ENCODE data around the gene FCER1G.
"Not testable (repeated sequence)": the region's sequence is repeated elsewhere in the genome, so short reads cannot be mapped to it uniquely, and the experiment has no call there.

Gene FCER1G

DNA sequence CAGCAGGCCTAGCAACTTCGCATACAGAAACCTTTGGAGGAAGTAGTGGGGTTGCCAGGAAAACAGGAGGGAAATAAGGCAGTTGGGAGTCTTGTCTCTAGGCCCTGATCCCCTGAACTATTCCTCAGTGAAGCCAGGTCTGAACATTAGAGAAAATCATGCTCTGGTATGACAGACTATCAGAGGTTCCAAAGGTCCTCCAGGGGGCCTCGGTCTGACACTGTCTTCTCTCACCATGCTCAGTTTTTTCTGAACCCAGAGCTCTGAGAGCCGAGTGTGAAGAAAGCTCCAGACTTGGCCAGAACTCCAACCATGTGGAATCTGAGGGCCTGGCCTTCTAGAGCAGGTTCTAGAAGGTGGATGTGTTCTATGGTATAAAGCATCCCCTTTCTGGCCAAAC, 14.8 kb downstream of the FCER1G start:
- DNase-seq (ENCODE audit: low read depth in 2 of 2), result no peak

DNA sequence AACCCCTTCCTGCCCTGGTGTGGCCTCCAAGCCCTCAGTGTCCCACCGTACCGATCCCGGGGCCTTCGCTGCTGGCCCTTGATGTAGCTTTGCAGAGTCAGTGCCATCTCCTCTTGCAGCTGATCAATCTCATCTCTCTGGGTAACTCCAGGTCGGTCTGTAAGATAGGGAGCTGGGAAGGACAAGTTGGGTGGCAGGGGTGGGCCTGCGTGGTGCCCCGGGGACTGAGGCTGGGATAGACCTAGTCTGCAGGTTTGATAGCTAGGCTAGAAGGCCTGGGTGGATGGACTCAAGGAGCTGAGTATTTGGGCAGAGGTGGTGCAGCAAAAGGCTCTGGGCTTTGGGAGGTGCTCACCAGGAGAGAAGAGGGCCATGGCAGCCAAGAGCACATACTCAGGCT, 15.7 kb downstream of the FCER1G start:
- DNase-seq (ENCODE audit: low read depth in 2 of 2), result no peak

DNA sequence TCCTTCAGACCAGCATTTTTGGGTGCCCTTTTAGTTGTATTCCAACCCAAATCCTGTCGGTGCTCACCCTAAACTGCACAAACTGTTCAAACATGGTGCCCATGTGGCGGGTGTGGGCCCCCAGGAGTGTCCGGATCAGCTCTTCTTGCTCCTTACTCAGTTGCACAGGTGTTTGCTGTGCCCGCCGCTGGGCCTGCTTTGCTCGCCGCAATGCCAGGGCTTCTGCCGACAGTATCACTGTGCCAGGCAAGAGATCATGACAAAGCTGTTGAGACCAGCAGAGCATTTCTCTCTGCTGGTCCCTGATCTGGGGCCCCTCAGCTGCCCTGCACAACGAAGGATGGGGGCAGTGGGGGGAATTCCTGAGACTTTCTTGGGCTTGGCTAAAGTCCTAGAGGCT, 18.0 kb downstream of the FCER1G start:
- no peak for DNase-seq (ENCODE audit: low read depth in 2 of 2)

DNA sequence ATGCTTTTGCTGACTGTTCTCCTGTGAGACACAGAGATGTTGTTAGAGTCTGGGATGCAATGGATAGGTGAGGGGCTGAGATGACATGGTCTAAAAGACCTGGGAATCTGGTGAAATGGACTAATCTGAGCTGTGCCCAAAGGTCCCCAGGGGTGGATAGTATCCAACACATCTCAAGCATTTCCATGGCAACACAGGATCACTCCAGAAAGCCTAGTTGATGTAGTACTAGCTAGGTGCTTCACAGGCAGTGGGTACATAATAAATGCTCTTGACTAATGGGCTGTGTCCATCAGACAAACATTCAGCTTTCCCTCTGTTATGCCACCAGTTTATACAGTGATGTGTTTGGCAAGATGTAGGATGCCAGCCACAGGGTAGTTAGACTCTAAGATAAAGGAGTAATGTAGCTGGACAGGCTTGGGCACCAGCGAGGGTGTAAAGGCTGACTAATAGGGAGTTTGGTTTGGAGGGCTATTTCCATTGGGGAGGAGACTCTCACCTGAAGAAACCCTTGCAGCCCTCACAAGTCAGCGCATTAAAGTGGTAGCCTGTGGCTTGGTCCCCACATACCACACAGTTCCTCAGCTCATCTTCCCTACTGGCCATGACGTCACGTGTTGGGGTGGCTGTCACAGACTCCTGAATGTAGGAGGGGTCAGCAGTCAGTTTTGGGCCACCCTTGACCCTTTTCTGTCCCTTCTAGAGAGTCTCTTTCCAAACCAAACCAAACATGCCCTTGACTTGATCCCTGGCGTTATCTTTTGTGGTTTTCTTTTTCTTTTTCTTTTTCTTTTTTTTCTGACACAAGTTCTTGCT, 21.1 kb downstream of the FCER1G start:
- no peak for DNase-seq (ENCODE audit: low read depth in 2 of 2)

DNA sequence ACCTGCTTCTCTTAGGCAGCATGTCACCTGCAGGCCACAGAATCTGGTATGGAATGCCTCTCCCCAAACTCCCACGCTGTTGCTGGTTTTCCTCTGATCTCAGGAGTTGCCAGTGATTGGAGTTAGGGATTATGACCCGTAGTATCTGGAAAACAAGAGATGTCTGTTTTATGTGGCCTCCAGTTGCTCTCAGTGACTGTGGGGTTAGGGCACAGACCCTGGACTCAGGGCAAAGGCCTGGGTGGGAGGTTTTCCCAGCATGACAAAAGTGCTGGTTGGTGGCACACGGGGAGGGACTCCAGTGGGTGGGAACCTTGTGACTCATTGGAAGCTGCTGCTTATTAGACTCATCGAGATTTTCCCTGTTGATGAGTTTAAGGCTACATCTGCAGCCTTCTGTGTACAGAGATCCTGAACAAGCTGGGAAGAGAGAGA, 23.0 kb downstream of the FCER1G start, which contains the start of gene NR1I3:
Gene NR1I3 (minus strand): TSS at position 165 of the 435 bp plus-strand sequence. CDS start 1,638 bp downstream, outside the sequence.
- no peak for DNase-seq (ENCODE audit: low read depth in 2 of 2)

DNA sequence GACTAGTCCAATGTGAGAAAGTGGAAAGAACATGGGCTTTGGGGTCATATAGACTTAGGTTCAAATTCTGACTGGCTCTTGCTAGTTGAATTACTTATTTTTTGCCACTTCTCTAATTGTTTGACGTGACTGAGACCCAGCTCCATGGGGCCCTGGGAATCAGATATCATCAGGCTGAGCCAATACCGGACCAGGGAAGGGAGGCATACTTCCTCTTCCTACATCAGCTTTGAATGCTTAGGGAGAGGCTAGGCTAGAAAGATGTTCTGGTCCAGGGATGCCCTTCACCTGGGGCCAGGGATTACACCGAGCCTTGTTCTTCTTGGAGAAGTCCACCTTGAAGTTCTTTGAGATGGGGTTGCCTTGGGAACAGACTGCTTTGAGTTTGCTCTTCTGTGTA, 26.6 kb downstream of the FCER1G start:
- no peak for DNase-seq (ENCODE audit: low read depth in 2 of 2)

DNA sequence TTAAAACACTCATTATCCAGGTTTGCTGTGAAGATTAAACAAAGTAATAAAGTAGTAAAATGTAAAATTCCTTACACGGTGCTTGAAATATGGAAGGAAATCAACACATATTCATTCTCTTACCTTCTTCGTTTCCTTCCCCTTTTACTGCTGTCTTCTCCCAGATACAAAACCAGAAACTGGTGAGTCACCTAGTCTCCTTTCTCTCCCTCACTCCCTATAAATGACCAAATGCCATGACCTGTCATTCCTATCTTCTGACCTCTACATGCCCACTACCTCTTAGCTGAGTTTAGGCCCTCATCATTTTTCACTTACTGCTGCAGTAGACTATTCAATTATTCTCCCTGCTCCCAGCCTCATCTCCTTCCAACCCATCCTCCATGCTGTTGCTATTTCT, 27.2 kb downstream of the FCER1G start:
- no peak for DNase-seq (ENCODE audit: low read depth in 2 of 2)

DNA sequence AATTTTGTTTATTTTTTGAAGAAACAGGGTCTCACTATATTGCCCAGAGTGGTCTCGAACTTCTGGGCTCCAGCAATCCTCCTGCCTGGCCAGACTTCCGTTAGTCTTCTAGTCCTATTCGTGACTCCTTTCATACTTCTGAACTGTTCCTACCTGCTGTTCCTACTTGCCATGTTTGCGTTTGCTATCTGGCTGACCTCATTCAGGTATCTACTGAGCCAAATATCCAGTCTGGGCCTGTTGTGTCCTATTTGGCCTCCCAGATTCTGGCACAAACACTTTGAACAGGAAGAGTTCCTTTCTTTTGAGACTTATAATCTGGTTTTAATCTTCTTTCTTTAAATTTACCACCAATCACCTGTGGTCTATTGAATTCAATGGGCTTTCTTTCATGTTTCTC, 29.8 kb downstream of the FCER1G start:
- DNase-seq (ENCODE audit: low read depth in 2 of 2), result no peak

DNA sequence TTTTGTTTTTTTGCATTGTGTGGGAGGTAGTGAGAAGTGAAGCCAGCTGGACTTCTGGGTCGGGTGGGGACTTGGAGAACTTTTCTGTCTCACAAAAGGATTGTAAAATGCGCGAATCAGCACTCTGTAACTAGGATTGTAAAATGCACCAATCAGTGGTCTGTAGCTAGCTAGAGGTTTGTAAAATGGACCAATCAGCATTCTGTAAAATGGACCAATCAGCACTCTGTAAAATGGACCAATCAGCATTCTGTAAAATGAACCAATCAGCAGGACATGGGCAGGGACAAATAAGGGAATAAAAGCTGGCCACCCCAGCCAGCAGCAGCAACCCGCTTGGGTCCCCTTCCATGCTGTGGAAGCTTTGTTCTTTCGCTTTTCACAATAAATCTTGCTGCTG, 35.0 kb downstream of the FCER1G start:
- not testable (repeated sequence) for DNase-seq (ENCODE audit: low read depth in 2 of 2)

DNA sequence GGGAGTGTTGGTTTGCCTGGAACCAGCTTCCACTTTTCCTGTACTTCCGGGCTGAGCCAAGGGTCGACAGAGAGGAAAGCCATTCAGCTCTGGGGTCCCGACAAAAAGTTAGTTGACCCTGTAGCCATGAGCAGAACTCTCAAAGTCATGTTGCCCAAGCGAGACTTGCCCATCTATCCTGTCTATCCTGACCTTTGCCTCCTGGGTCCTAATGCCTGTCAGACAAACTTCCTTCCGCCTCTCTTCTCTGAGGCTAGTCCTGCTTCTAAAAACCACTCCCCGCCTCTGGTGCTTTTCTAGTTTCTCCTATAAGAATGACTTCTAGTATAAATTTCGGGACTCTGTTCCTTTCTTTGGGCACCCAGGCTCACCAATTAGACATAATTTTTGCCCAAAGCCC, 35.7 kb downstream of the FCER1G start:
- no peak for DNase-seq (ENCODE audit: low read depth in 2 of 2)

DNA sequence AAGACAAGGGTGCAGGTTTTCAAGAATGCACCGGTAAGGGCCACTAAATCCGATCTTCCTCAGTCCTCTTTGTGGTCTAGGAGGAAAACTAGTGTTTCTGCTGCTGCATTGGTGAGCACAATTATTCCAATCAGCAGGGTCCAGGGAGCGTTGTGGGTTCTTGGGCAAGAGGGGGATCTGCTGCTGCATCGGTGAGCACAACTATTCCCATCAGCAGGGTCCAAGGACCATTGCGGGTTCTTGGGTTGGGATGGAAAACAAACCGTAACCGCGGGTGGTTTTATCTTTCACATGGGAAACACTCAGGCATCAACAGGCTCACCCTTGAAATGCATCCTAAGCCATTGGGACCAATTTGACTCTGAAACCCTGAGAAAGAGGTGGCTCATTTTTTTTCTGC, 36.5 kb downstream of the FCER1G start:
- DNase-seq (ENCODE audit: low read depth in 2 of 2), result no peak

DNA sequence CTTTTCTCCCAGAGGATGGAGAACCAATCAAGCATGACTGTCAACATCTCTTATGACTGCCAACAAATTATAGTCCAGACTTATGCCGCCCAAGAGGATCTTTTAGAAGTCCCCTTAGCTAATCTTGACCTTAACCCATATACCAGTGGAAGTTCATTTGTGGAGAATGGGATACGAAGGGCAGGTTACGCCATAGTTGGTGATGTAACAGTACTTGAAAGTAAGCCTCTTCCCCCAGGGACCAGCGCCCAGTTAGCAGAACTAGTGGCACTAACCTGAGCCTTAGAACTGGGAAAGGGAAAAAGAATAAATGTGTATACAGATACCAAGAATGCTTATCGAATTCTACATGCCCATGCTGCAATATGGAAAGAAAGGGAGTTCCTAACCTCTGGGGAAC, 40.2 kb downstream of the FCER1G start:
- DNase-seq (ENCODE audit: low read depth in 2 of 2), result not testable (repeated sequence)

DNA sequence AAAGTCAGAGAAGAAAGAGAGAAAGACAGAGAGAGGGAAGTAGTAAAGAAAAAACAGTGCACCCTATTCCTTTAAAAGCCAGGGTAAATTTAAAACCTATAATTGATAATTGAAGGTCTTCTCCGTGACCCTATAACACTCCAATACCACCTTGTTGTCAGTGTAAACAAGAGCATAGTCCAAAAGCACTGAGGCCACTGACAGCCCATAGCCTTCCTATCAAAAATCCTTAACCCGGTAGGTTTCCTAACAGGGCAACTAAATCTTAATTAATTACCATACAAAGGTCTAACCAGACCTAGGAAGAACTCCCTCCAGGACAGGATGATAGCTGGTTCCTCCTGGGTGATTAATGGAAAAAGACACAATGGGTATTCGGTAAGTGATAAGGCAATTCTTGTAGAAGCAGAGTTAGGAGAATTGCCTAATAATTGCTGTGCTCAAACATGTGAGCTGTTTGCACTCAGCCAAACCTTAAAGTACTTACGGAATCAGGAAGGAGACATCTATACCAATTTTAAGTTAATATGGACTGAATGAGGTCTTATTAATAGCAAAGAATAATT, 40.9 kb downstream of the FCER1G start:
- DNase-seq (ENCODE audit: low read depth in 2 of 2), result not testable (repeated sequence)

DNA sequence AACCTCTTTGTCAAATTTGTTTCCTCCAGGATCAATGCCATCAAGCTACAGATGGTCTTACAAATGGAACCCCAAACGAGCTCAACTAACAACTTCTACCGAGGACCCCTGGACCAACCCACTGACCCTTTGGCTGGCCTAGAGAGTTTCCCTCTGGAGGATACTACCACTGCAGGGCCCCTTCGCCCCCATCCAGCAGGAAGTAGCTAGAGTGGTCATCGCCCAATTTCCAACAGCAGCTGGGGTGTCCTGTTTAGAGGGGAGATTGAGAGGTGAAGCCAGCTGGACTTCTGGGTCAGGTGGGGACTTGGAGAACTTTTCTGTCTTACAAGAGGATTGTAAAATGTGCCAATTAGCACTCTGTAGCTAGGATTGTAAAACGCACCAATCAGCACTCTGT, 42.0 kb downstream of the FCER1G start:
- DNase-seq (ENCODE audit: low read depth in 2 of 2), result not testable (repeated sequence)

DNA sequence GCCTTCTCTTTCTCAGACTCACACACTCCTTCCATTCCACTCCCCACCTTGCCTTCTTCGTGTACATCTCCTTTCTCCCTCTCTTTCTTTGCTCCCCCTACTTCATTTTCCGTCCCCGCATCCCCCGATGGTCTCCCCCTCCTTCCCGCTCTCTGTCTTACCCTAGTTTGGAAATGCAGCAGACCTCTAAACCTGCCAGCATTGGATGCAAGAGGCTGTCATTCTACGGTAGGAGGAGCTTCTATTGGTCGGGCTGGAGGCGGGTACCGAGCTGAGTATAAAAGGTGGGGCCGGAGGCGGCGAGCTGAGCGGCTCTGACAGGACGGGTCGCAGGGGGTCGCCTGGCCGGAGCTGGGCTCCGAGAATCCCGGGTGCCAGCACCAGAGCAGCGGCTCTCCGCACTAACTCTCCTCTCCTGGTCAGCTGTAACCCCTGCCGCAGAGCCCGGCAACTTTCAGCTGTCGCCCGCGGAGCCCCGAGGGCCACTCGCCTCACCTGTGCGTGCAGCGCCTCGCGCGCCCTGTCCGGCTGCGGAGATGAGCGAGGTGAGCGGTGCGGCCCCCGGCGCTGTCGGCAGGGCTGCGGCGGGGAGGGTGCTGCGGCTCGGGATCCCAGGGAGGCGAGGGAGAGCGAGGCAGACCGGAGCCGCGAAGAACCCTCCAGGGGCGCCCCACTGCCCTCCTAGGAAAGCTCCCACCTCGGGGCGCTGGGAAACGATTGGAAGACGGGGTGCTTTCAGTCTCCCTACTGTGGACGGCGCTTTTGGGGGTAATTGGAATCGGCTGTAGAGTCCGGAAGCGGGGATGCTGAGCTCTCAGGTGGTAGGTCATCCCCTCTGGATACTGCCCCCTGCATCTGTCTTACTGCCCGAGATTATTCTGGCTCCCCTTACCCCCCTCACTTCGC, 43.6 kb downstream of the FCER1G start, which contains the start of gene PCP4L1:
Gene PCP4L1 (plus strand): TSS at position 307 of the 906 bp plus-strand sequence. CDS start 230 bp downstream, at position 537.
- DNase-seq (ENCODE audit: low read depth in 2 of 2), result peak in 1 of 2 donors; percentile 1

DNA sequence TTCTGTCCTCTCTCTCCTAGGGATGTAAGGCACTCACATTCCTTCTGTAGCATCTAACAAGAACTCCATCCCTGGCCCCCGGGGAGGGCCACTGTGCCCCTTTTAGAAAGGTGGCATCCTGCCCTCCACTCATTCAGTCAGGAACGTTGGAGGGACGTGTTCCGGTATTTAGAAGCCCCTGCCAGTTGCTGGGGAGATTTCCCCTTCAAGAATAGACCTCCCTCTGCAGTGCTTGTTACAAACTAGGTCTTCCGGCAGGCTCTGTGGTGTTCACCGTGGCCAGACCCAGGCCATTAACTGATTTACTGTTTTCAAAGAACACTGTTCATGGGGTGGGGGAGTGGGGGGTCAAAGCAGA, 44.2 kb downstream of the FCER1G start:
- DNase-seq (ENCODE audit: low read depth in 2 of 2), result no peak

DNA sequence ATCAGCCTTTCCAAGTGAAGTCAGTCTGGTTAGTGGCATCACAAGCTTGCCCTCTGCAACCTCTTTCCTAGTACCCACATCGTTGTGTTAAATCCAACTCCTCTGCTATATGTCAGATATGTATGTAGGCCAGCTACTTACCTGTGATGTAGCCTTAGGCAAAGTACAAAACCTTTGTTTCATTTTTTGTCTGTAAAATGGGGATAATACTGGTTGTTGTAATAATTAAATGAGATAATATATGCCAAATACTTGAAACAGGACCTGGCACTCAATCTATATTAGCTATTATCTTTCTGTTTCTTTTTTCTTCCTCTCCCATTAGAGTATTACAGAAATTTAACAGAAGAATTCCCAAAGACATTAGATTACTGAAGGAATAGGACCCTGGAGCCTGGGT, 44.7 kb downstream of the FCER1G start:
- DNase-seq (ENCODE audit: low read depth in 2 of 2), result no peak

DNA sequence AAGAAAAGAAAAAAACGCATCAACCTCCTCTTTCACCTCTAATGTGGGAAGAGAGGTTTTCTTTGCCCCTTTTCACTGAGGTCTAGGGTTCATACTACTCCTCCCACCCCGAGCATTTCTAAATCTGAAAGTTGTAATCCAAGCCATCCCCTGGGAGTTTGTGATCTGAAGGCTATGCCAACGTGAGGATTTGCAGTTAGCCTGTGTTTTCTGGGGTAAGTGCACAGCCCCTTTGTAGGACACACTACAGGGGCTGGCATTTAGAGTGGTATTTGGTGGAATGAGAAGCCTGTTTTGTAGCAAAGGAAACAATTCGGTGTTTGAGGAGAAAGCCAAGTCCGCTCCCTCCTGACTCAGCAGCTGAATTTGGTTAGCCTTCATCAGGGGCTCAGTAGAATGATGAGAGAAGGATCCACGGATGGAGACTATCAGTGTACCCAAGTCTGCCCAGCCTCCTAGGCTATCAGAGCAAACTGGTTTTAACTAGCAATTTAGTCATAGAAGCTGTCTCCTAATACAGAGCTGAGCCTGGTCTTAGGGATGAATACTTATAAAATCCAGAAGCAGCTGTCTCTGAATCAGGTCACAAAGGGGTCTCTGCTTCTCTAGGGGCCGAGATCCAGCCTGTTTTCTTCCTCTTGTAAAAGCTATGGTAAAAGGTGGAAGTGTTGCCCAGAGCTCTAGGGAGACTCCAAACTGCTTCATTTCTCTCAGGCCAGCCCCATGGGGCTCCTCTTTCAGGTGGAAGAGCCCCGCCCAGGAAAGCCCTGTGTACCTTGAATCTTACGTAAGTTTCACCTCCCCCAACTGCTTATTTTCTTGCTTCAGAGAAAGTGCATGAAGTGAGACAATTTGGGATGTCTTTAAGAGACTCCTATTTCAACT, 45.5 kb downstream of the FCER1G start:
- no peak for DNase-seq (ENCODE audit: low read depth in 2 of 2)

DNA sequence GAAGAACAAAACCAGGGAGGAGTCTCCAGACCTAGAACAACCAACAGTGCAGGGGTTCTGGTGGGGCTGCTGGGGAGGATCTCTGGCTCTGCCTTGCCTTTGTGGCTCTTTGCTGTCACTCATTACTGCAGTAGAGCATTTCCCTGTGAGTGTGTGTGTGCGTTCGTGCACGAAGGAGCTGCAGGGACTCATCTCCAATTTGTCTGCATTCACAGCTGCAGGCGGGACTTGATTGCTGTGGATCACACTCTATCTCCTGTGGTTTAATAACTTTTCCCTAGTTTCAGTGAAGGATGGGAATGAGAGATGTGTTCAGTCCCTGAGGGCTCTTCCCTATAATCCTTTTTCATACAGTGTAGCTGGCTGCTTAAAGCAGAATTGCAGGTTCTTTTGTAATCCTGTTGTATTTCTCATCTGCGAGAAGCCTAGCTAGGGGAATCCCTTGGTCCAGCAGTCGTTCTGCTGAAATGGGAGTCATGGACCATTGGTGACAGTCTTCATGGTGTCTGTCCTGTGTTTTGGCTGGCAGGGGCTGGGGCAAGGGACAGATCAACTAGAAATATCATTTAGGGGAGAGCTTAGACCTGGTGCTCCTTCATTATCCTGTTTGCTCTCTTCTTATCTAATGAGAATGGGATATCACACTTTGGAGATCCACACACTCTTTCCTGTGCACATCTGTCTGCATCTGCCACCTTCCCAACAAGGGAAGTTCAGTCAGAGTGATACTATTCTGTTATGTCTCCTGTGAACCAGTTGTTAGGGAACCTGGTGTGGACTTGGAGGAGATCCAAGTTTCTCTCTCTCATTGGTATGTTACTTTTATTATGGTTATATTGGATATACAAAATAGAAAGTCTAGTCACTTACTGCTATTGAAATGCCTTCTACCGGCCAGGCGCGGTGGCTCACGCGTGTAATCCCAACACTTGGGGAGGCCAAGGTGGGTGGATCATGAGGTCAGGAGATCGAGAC, 46.5 kb downstream of the FCER1G start:
- no peak for DNase-seq (ENCODE audit: low read depth in 2 of 2)

DNA sequence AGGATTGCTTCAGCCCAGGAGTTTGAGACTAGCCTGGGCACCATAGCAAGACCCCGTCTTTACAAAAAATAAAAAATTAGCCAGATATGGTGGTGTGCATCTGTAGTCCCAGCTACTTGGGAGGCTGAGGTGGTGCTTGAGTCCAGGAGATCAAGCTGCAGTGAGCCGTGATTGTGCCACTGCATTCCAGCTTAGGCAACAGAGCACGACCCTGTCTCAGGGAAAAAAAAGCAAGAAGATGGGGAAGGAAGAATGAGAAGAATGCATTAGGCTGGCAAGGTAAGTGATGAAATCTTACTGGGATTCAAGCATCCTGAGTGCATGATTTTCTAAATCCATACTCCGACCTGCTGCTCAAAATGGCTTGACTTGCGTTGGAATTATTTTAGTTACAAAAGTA, 50.2 kb downstream of the FCER1G start:
- DNase-seq (ENCODE audit: low read depth in 2 of 2), result no peak
